Activated naive CD4-positive, alpha-beta T cell treated with Interleukin-2 at 50 U/mL for 16 hours (primary cell): ENCODE measurements around the gene STX11.

Experiments
- DNase-seq: peaks from one replicate; pipeline ENCODE4 v3.0.0-alpha.2; 2020

Gene STX11

DNA sequence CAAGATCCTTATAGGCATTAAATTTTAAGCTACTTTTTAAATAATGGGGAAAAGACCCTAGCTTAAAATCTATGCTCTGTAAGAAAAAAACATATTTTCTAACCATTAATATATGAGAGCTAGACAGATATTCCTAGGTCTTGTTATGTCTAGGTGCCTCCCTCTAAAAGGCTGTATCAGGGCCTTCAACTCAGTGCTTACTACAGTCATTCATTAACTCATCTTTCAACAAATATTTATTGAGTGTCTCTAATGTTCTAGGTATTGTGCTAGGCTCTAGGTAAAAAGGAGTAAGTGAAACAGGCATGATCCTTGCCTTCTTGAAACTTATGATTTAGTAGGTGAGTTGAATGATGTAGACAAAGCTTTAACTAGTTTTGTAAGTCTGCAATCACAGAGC, 6.4 kb upstream of the STX11 start:
- DNase-seq, result no peak

DNA sequence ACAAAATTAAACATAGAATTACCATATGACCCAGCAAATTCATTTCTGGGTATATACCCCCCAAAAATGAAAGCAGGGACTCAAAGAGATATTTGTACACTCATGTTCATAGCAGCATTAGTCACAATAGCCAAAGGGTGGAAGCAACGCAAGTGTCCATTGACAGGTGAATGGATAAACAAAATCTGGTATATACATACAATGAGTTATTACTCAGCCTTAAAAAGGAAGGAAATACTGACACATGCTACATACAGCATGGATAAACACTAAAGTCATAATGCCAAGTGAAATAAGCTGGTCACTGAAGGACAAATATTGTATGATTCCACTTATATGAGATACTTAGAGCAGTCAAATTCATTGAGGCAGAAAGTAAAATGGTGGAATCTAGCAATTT, 5.3 kb upstream of the STX11 start:
- DNase-seq, result no peak

DNA sequence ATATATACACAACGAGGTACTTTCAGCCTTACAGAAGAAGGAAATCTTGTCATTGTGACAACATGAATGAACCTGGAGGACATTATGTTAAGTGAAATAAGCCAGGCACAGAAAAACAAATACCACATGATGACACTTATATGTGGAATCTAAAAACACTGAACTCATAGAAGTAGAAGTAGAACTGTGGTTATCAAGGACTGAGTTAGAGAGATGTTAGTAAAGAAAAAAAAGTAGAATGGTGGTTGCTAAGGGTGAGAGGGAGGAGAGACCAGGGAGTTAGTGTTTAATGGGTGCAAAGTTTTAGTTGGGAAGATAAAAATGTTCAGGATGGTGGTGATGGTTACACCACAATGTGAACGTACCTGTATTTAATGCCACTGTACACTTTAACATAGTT, 4.8 kb upstream of the STX11 start:
- no peak for DNase-seq

DNA sequence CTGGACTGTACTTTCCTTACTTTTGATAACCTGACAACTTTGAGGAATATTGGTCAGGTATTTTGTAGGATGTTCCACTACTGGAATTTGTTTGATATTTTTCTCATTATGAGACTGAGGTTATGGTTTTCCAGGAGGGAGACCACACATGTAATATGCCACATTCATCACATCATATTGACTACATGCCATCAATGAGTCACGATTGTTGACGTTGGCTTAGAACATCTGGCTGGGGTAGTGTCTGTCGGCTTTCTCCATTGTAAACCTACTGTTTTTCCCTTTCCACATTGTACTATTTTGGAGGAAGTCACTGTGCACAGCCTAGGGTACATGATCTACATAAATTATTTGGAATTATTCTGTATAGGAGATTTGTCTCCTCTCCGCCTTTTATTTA, 1.4 kb upstream of the STX11 start:
- no peak for DNase-seq

DNA sequence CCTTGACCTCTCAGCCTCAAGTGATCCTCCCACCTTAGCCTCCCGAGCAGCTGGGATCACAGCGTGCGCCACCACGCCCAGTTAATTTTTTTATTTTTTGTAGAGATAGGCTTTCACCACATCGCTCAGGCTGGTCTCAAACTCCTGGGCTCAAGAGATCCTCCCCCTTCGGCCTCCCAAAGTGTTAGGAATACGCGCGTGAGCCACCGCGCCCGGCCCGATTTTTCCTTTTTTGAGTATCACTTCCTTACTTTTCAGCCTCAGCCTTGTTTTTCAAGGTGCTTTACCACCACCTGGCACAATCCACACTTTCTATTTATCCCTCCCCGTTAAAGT, 791 bp upstream of the STX11 start:
- DNase-seq, result no peak

DNA sequence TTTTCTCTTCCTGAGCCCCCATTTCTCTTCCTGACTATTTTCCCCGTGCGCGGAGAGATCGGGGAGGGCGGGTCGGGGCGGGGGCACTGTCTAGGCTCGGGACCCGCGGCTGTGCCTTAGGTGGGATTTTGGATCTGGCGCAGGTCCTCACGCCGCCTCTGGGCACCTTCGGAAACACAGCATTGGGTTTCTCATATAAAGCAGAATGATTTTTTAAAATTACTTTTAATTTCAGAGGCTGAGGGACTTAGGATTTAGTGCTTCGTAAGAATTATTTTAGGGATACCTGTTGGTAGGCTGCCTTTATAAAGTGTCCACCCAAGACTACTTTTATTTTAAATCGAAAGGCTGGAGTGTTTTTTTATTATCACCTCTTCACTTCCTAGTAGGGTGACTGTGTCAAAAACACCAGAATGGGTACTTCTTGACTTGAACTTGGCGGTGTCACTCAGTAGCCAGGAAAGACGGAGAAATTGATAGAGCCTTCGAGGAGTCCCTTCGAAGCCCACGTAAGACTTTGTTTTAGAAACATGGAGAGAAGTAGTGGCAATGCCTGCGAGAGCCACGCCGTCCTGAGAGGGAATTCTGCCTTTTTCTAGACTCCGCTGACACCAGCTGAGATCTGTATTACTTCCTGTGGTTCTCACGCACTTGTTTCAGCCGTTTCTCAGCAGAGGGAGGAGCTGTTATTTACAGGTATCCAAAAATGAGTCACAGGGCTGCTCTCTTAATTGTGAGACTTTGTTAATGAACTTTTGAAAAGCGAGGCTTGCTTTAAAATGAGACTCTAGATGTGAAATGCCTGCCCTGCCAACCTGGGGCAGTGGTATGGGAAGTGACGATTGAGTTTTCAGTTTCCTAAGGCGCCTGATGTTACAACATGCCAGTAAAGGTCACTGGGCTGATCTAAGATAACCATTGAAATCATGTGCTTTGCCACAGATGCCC, 667 bp downstream of the STX11 start:
- DNase-seq, result peak; percentile 69

DNA sequence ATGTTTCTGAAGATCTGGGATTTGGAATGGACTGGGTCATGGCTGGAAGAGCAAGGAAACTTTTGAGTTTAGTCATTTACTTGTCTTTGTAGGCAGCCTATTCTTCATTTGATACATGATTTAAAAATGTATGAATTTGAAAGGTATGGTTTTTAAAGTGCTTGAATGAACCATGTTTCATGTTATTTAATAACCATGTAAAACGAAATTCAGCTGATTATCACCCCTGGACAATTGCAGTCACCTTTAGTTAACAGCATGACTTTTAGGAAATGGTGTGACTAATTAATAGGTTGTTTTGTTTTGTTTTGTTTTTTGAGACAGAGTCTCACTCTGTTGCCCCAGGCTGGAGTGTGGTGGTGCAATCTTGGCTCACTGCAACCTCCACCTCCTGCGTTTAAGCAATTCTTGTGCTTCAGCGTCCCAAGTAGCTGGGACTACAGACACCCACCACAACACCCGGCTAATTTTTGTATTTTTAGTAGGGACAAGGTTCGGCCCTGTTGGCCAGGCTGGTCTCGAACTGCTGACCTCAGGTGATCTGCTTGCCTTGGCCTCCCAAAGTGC, 2.1 kb downstream of the STX11 start:
- no peak for DNase-seq

DNA sequence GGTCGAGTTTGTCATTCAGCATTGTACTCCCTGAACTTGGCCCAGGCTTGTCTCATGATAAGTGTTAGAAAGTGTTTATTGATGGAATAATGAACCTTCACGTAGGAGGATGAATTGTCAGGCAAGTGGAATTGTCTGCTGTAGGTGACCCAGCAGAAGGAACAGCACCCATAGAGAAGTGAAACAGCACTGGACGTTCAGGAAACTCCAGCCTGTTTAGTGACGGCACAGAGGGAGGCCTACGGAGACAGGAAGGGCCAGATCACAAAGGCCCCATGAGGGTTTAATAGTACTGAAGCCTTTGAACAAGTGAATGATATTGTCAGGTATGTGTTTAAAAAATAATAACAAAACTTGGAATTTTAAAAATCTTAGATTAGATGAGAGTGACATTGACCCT, 2.9 kb downstream of the STX11 start:
- no peak for DNase-seq

DNA sequence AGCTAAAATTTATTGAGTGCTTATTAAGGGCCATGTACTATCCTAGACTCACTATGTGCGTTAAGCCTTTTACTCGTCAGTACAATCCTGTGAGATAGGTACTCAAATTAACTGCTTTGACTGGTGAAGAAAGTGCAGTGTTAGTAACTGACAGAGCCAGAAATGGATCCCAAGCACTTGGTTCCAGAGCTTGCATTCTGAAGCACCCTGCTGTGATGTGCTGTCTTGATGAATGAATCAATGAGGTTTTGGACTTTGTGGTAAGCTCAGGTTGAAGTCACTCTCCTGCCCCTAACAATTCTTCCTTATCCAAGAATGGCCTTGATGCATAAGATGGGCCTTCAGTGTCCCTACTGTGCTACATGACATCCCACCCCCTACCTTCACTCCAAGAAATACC, 3.7 kb downstream of the STX11 start:
- no peak for DNase-seq

DNA sequence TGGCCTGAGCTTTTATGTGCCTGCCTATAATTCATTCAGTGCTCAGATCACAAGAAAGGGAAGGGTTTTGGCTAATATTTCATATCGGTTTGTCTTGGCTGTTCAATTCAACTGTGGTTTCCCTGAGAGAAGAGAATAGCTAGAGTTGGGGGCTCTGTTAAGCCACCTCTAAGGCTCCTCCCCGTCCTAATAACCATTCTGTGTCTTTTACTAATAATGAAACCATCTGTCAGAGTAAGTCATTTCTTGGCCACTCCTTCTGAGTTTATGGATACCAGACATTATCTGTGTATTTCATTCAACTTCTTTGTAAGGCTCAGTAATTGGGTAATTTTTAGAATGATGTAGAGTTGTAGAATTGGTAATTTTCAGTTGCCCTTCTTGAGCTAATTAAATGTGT, 5.2 kb downstream of the STX11 start:
- DNase-seq, result no peak

DNA sequence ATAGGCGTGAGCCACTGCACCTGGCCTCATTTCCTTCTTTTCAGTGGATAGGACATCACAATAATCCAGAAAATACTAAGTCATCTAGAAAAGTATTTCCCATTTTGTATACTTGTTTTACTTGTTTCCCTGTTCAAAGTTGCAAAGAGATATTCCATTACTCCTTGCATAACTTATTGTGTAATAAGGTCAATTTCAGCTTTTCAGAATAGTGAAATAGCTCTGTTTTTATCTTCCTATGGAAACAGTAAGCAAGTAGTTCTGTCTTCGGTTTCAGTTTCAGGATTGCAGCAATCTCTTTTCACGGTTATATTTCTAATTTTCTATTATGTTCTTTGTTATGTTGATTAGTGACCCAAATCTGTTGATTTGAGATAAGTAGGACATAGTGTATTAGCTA, 6.0 kb downstream of the STX11 start:
- no peak for DNase-seq

DNA sequence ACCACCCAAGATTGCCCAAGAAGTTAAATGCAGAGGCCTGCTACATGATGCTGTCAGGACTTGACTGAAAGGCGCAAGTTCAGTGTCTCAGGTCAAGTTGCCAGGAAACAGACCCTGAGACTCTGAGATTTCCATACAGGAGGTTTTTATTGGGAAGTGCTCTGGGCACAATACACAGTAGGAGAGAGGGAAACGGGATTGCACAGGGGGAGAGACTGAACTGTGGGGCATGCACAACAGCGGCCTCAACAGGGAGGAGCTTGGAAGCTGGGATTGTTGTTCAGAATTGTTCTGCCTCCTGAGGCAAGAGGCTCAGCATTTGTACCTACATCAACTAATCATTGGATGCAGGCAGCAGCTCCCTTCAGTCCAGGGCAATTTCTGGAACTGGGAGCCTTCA, 6.7 kb downstream of the STX11 start:
- DNase-seq, result no peak

DNA sequence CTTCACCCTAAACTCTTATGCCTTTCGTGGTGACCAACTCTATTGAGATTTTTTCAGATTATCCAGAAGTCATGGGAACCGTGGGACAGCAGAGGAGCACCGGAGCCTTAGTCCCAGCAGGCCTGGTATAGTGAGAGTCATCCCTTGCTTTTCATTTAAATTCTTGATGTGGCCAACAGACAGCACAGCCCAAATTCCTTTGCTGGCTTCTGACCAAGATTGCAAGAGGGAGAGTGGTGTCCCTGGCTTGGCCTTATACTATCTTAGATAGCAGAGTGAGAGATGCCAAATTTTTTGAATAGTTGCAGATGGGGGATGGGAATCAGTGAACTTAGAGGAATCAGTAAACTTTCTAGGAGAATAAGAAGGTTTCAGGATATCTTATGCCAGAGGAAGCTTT, 7.8 kb downstream of the STX11 start:
- no peak for DNase-seq

DNA sequence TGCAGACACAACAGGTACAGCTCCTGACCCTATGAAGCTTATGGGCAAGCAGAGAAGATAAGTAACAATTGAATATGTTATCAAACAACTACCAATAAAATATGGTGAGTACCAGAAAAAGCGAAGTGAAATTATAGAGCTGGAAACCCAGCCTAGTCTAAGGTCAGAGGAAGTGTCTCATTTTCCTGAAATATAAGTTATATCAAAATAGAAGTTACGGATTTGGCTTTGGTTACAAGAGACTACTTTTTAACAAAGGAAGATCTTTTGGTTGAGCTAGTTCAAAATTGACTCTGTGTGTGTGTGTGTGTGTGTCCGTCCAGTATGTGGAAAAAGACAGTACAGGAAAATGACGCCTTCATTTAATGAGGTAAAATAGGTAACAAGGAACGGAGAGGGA, 8.9 kb downstream of the STX11 start:
- DNase-seq, result no peak

DNA sequence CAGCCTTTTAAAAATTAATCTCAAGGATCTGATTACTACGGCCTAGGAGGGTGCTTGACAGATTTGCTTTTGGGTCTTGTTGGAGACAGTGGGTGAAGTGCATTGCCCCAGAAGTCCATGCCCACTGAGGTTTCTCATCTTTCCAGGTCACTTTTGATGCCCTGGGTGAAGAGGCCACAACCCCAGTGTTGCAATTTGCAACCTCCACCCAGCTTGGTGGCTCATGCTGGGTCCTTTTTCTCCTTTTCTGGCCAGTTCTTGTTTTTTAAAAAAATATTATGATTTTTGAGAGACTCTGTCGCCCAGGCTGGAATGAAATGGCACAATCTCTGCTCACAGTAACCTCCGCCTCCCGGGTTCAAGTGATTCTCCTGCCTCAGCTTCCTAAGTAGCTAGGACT, 9.4 kb downstream of the STX11 start:
- no peak for DNase-seq

DNA sequence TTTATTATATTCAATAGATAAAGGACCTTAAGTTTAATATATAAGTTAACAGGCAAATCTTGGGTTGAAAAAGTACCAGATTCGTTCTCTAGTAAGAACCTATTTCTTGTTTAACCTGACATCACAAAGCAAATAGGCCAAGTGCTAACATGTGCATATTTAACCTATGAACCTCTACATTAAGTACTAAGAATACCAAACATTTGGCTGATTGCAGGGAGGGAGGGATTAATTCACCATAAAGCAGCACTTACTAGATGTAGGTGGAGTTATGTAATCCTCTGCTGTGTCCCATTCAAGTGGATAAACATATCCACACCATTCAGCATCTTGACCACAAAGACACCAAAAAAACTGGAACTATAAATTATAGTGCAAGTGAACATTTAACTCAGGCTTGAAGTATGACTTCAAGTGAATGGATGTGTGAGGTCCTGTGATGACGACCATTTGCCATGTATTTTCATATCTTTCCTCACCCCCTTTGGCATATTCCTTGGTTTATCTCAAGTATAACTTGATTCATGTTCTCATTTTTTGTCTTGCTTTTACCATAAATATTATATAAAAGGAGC, 10.2 kb downstream of the STX11 start:
- DNase-seq, result no peak

DNA sequence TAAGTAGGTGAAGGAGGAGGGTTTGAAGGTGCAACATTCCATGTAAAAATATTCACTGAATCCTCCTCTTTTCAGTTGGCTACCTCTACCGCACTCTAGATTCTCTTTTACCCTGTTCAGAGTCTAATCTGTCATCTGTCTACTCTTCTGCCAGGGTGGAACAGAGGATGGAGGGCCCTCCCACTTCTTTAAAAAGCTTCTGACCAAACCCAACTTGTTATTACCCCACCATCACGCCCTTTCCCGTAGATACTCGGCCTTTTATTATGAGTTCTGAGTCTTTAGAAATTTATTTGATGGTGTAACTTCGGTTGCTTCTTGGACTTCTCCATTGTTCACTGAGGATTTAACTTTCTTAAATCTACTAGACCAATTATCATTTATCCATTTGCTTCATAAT, 11.7 kb downstream of the STX11 start:
- no peak for DNase-seq

DNA sequence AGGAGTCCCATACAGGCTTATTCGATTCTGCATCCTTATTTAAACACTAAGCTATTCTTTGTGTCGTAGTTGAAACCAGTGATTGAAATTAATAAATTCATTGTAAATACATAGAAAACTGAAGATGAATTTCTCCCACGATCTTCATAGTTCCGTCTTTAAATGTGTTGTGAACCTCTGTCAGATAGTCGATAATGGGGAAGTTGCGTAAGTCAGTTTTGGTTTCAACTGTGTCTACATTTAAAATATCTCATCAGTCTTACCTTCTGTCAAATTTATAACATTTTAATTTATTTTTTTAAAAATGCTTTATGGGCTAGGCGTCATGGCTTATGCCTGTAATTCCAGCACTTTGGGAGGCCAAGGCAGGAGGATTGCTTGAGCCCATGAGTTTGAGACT, 12.7 kb downstream of the STX11 start:
- no peak for DNase-seq

DNA sequence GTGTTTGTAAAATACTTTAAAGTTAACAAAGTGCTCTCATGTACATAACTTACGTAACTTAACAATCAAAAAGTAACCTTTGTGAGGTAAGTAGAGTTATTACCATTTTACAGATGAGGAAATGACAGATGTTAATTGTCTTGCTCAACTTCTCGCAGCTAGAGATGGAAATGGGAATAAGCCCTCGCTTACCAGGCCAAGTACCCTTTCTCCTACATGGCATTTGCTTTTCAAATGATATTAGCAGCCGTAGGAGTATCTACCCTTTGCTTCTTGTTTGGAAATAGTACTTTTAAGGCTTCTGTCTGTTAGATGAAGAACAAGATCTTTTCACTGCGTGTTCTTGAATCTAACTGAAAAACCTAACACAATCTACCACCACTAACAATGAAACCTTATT, 15.5 kb downstream of the STX11 start:
- DNase-seq, result no peak

DNA sequence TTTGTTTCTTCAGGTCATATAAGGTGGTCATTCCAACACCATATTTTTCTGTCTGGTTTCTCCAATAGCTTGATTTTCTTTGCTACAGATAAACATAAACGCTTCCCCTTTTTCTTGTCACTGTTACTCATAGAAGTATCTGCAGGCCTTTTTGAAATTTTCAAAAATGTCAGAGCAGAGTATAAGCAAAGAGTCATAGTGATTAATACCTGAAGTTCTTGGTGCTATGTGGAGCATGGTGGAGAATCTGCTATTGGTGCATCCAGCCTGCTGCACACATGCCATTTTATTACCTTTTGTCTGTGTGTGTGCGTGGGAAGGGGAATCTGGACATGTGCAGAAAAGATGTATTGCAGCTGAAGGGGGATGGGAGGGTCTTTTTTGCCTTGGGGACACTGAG, 19.7 kb downstream of the STX11 start:
- DNase-seq, result no peak

DNA sequence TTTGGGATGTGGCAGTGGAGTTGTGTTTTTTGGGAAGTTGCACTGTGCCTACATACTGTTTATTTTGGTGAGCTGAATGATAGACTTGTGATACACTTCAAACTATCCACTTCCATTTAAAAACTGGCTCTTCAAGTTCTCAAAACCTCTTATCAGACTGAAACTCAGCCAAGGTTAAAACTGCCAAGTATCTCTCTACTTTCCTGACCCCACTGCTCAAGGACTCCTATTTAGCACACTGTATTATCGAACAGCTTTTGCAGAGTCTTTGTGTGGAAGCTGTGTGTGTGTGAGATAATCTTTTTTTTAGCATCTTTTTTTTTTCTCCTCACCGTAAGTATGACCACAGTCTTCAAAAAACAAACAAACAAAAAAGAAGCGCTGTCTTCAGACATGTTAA, 21.1 kb downstream of the STX11 start:
- no peak for DNase-seq

DNA sequence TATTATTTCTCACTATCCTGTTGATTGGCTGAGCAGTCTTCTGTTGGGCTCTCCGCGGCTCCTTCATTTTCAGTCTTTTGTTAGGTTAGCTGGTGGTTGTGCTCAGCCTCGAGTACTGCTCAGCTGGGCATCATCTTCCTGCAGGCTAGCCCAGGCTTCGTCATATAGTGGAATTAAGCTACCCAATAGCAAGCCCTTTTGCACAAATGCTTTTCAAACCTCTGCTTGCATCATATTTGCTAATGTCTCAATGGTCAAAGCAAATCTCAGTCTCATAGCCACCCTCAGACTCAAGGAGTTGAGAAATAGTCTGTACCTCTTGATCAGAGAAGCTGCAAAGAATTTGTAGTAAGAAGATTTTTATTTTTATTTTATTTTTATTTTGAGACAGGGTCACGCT, 23.7 kb downstream of the STX11 start:
- no peak for DNase-seq

DNA sequence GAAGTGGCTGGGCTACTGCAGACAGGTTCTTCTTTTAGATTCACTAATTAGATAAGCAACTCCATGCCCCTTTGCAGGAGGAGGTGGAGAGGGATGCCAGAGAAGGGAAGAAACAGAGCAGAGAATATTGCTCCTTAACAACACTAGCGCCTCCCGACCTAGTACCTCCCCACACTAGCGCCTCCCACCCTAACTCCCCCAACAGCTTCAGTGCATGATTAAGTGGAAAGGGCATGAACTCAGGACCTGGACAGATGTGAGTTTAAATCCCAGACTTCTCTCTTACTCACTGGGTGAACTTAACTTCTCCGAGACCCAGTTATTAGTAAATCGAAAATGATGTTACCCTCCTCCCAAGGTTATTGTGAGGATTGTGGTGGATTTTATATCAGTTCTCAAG, 25.7 kb downstream of the STX11 start:
- no peak for DNase-seq

DNA sequence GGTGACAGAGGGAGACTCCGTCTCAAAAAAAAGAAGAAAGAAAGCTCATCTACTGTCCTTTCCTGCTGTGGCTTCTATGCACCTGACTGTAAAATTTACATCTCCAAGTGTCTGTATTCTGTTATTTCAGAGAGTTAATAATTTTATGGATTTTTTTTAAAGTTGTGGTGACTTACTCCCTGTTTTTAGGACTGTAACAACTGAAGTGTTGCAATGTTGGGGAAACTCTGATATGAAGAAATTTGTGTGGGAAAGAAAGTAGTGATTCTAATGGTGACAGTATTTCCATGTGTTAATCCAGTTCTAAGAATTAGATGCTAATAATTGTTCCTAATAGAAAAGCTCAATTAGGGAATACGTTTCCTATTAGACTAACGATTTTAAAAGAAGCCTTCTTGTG, 27.4 kb downstream of the STX11 start:
- DNase-seq, result no peak

DNA sequence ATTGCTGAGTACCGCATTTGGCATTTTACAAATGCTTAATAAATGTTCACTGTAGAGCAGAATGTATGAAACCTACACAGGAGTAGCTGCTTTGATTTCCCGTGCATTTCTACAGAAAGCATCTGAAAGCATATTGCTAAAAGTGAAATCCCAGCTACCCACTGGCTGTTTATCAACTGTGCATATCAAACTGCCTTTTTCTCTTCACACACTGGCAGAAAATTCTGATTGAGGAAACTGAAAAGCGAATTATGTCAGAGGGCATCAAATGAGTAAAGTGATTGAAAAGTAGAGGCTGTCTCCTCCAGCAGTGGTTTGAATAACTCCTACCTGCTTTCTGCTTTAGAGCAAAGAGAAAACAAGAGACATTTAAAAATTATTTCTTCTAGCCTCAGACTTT, 28.0 kb downstream of the STX11 start:
- DNase-seq, result no peak
